Fibroblast of villous mesenchyme (primary cell): Measurements from ENCODE around the gene PCDH20. TPM values are rescaled to one million over a fixed set of nuclear protein-coding genes. Genes with fewer than 3 reads are reported as not detected.
A peak's percentile ranks its signal among the peaks of the same experiment; 100 is the strongest.

Experiments used
- DNase-seq: peaks from one replicate; pipeline ENCODE4 v3.0.0-alpha.2; 2010; ENCODE audit warnings: low read depth
- H3K4me3 ChIP-seq: 2 replicates; pipeline ENCODE4 v1.5.1; 2011; ENCODE audit warnings: low read depth, mild to moderate bottlenecking, low read length
- total RNA-seq: library from RNA; depleted of rRNA; stranded (reverse); fragments of >200 nt; gene quantifications from 2 replicates; pipeline ENCODE4 v1.2.3, GENCODE V29; 2012
- TF ChIP-seq, protein P1 (sequence below): IDR thresholded peaks from 2 replicates; pipeline ENCODE4 v1.5.1; 2012; ENCODE audit warnings: low read depth, mild to moderate bottlenecking, low read length; ENCODE audit not compliant: insufficient read depth

The PCDH20 gene
- total RNA-seq, 1 donor, result 0.43 TPM

DNA sequence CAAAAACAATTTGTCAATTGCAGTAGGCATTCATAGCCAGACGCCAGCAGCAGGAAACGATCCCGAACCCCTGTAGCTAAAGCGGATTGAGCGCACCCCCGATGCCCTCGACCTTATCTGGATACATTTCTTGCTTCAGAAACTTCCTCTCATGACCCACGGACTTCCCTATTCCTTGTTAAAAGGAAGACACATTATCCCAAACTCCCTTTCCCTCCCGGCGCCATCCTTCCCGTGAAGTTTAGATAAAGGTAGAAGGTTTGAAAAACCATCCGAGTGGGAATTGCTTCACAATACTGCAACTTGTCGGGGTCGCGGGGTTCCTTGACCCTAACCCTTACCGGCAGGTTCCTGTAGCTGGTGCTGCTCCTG is 977 bp downstream of the PCDH20 start:
- no peak for DNase-seq
- TF ChIP-seq, protein P1, sequence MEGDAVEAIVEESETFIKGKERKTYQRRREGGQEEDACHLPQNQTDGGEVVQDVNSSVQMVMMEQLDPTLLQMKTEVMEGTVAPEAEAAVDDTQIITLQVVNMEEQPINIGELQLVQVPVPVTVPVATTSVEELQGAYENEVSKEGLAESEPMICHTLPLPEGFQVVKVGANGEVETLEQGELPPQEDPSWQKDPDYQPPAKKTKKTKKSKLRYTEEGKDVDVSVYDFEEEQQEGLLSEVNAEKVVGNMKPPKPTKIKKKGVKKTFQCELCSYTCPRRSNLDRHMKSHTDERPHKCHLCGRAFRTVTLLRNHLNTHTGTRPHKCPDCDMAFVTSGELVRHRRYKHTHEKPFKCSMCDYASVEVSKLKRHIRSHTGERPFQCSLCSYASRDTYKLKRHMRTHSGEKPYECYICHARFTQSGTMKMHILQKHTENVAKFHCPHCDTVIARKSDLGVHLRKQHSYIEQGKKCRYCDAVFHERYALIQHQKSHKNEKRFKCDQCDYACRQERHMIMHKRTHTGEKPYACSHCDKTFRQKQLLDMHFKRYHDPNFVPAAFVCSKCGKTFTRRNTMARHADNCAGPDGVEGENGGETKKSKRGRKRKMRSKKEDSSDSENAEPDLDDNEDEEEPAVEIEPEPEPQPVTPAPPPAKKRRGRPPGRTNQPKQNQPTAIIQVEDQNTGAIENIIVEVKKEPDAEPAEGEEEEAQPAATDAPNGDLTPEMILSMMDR, result no peak
- no peak overlapping the region for H3K4me3 ChIP-seq

DNA sequence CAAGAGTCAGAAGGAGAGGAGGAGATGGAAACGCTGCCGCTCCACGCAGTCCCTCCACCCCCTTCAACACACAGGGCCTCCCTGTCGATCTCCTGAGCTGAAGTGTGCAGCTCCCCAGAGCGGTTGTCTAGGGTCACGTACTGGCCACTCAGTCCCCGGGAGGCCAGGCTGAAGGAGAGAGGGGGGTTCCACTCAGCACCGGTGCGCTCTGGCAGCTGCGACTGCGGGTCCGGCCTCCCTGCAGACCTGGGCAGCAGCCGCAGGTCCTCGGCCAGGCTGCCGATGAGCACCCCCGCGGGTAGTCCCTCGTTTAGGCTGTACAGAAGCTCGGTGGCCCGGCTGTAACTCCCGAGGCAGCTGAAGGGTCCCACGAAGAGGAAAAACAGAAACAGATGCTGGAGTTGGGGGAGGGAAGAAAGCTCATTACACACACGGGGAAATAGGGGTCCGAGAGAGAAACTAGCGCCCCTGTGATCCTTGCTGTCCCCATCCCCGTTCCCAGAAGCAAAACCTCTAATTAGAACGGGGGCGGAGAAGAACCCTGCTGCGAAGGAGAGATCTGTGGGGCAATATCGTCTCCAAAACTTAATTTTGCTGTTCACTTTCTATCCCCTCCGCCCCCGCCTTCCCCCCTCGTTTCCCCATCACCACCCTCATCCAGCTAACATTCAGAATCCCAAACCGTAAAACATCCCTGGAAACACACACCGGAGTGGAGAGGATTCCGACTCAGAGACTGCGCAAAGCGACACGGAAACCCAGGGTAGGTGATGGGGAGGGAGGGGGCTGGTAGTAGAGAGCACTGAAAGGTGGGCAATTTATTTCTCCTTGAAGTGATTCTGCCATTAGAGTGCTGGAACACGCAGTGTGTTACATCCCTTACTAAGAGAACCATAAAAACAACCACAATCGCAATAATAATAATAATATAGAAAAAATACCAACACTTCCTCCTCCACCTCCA is 1.8 kb downstream of the PCDH20 start:
- TF ChIP-seq, protein P1, result no peak
- DNase-seq, result no peak
- H3K4me3 ChIP-seq, result no peak overlapping the region

DNA sequence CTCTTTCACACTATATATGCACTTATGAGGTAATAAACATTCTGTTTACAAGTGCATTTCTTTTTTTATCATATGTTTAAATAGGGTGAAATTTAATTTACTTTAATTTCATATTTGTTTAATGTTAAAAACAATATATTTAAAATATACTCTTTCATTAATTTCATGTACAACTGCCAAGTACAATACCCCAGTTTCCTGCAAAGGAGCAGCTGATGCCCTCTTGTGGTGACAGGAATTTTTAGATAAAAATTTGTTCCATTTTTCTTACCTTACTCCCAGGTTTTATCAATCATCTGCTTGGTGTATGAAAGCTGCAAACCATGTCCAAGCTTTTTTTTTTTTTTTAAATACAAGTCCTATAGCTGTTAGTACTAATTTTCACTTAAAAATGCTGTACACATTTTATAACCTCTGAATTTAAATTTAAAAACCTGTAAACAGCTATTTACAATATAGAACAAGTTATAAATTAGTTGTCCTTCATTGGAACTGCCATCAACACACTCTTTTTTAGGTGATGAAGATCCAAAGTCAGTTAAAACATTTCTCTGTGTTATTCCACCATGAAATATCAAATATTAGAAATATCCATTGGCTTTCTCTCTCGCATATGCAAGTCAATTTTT is 4.9 kb downstream of the PCDH20 start:
- no peak overlapping the region for H3K4me3 ChIP-seq
- DNase-seq, result peak; percentile 9
- TF ChIP-seq, protein P1, result peak; percentile 34

DNA sequence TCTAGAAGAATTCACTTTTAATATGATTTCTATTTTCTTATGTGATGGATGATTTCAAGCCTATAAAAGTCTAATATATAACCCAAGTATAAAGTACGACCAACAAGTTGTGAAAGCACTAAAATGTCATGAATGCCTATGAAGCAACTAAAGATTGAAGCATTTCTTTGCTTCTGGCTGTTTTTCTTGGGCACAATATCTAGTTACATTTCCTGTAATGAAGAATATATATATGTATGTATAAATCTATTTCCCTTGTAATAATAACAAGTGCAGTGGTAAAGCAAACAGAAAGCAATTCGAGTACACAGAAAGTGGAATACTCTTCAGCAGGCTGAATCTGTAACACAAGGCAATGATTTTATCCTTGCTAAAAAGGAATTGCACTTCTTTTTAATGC is 5.4 kb downstream of the PCDH20 start:
- no peak overlapping the region for H3K4me3 ChIP-seq
- no peak for DNase-seq
- TF ChIP-seq, protein P1, result no peak

DNA sequence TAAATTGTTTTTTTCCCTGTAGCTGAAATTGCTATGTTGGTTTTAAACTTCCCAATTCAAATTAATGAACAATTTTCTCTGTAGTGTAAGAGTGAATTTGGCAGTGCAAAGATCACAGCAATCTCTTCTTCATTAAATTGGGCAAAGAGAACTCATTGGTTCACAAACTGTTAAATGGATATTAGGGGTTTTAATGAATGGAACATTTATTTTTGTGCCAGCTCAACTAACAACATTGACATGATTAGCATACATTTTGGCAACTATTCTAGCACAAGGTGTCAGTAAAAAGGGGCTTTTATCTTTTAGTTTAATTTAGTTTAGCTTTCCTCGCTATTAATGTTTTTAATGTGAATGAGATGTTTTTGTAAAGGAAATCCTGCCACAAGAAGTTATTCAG is 7.1 kb downstream of the PCDH20 start:
- DNase-seq, result no peak
- H3K4me3 ChIP-seq, result no peak overlapping the region
- TF ChIP-seq, protein P1, result no peak

DNA sequence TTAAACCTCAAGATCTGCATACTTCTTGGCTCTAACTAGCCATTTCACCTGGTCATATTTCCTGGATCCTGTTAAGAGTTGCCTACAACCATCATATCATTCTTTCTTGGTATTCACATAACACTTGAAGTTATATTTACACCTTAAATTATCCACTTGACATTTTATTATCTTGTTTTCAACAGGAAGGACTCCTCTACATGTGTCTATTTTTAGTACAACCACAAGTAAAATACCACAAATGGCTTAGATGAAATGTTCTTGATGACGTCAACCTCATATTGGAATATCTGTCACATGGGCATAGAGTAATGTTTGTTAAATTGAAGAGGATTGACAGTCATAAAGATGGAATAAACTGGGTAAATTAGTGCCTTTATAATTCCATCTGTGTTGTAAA is 9.4 kb downstream of the PCDH20 start:
- no peak for DNase-seq
- TF ChIP-seq, protein P1, result no peak
- no peak overlapping the region for H3K4me3 ChIP-seq
